Peyer's patch (tissue), 4 donors: ENCODE data around the gene SURF2.

ENCODE experiments used
- CTCF ChIP-seq, 6 experiments: fragments of 450-650 bp in 4 of 6; fragments of 200-600 bp in 2 of 6; sonication (generic) in 1 of 6; IDR thresholded peaks; one replicate each; pipeline ENCODE4 v1.5.1; 2017 to 2019; ENCODE audit warnings: antibody characterized with exemption in 6 of 6, mild to moderate bottlenecking in 3 of 6, moderate library complexity in 1 of 6
- POLR2A ChIP-seq, 2 donors: fragments of 450-650 bp; IDR thresholded peaks; one replicate each; pipeline ENCODE4 v1.5.1; 2017; ENCODE audit warnings: antibody characterized with exemption in 2 of 2, mild to moderate bottlenecking in 2 of 2, moderate library complexity in 2 of 2

GRCh38 chr9:133342069-133342406 lies 14.3 kb upstream of the SURF2 start:
- TF ChIP-seq CTCF (IDR thresholded peaks at IDR 0.05) (peak in 1 of 6 experiments; percentile 13), POLR2A (IDR thresholded peaks at IDR 0.05) (no peak)
